NCI-H748 (cell line): ENCODE measurements around the gene ATXN8OS.
"Not testable (repeated sequence)": the region's sequence is repeated elsewhere in the genome, so short reads cannot be mapped to it uniquely, and the experiment has no call there.

Source experiments
- DNase-seq: peaks from one replicate; lab custom pipeline; 2025; ENCODE audit not compliant: unreplicated experiment; lab: John Stamatoyannopoulos, UW

Gene ATXN8OS

GRCh38 chr13:70107498-70108281, at the start of gene ATXN8OS:
TSS of gene ATXN8OS (plus strand) at chr13:70107826.
- no peak for DNase-seq

DNA sequence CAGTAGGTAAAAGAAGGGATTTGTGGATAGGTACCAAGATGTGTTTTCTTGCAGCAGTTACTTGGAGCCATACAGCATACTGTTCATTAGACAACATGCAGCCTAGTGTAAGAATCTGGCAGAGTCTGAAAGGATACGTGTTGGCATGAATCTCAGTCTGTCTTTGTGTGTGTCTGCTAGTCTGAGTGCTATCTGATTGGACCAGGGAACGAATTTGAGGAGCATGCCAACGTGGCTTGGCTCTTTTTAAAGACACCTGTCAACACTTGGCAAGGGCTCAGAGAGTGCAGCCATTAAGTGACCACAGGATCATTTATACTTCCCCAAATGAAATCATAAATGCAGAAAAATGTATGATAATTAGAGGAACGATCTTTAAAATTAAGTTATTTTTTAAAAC, 27.6 kb upstream of the ATXN8OS start:
- DNase-seq: no peak

DNA sequence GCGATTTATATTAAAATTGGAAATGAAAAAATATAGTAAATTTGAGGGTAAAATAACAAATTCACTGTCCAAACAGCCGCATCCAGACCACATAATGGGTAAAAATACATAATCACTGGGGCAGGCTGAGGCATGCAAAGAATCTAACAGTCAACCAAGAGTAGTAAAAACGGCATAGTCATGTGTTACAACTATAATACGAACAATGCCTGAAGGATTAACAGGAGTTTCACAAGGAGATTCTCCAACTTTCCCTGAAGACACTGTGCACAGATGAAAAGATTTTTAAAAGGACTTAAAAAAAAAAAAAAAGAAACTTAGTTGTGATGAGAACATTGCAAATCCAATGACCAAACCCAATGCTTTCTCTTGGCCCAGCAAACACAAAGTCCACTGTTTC, 20.4 kb upstream of the ATXN8OS start:
- no peak for DNase-seq

DNA sequence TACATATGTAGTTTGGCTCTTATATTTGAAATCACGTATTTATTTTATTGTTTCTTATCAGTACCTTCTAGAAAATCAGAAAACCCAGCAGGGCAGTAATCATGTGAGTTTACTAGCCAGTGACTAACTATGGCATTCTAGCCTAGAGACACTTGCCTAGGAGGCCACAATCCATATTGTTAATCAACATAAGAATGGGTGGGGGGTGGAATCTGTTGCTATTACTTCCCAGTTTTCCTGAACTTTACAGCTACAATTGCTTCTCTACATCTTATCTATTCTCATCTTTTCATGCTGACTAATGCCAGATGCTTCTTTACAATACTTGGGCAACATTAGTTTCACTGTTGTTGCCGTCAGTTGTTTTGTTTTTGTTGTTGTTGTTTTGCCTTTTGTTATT, 18.7 kb upstream of the ATXN8OS start:
- DNase-seq: no peak

DNA sequence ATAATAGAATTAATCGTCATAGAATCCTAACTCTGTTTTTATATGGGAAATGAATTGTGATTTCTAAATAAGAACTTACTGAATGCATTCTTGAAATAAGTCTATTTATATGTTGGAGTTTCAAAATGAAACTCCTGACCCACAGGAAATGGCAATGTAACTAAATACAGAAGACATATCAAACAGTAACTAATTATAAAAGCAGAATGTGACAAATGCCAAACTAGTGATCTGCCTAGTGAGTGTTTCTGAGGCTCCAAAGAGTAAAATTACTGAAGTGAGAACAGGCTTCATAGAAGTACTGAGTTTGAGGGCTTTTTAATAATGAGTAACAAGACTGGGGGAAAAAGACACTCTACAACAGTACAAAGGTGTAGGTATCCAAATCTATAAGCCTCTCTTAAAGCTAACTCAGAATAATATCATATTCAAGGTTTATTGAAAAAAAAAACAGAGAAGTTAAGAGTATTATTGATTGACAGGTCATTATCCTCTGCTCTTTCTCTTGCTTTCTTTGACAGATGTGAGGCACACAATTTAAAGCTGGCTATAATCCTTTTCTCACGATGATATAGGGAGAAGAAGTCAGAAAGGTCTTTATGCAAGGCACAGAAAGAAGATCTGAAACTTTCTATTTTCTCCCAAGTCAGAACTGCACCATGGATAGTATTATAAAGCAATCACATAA, 17.4 kb upstream of the ATXN8OS start:
- no peak for DNase-seq

DNA sequence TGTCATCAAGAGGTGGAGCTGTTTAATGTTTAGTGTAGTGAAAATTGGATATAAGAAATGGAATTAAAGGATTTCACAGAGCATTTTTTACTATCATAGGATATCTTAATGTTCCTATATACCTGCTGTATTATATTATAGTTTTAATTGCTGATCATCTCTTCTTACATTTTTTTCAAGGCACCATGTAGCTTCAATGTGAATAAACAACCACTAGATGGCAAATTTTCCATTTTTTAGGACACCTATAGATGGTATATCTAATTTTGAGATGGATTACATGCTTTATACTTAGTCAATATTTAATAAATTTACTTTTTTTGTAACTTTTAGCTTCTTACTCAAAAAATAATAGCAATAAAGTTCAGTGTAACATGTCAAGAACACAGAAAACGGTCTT, 9.0 kb upstream of the ATXN8OS start:
- DNase-seq: peak; percentile 36

GRCh38 chr13:70104481-70104880, 3.1 kb upstream of the ATXN8OS start:
- DNase-seq: no peak

- no peak for DNase-seq
These were observed 515 bp upstream of the ATXN8OS start for GRCh38 chr13:70107125-70107497.

DNA sequence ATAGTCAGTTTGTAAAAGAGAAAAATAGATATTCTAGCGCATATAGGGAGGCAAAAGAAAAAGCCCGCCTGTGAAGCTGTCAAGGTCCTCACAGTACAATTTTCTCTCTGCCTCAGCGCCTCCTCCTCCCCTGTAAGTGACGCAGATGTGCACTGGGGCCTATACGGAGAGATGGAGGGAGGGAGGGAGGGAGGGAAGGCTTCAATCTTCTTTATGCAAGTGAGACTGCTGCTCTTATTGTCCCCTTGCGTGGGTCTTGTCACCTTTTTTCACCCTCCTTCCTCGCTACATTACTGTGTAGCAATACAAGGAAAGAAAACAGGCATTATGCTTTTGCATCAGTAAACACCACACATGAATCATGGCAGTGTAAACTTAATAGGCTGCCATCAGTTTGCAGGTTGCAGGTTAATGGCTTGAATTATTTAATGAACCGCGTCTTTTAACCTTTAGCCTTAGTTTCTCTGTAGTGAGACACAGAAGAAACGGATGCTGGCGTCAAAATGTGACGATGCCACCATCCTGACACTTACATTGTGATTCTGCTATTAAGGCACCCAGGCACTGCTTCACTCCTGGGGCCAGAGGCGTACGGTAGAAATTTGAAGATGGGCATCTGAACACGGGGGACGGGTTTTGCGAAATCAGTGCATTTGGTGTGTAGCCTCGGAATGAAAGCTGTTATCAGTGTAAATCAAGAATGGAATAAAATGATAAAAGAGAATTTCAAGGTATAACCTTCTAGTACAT, 905 bp downstream of the ATXN8OS start, which contains the start of gene KLHL1:
Gene KLHL1, minus strand, starts transcription at position 97 of the 750 bp plus-strand sequence. CDS start 753 bp downstream, outside the sequence.
- no peak for DNase-seq

DNA sequence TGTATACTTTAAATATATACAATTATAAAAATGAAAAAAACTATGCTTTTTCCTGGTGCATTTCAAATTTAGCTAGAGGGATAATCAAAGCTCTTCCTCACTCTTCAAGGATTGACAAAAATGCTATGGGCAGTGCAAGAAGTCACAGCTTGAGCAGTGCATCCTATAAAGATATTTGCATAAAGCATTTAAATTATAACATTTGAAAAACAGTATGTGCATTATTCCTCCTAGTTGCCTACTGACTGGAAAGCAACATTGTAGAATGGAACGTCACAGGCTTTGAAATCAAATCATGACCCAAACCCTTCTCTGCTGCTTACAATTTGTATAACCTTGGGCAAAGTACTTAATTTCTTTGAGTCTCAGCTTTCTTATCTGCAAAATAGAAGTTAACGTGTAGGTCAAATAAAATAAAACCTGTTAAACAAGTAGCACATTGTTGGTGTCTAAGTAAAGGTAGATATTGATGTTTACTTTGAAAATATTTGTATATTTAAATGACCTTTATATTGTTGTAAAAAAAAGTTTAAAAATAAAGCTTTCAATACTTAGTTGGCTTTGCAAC, 9.8 kb downstream of the ATXN8OS start:
- no peak for DNase-seq

DNA sequence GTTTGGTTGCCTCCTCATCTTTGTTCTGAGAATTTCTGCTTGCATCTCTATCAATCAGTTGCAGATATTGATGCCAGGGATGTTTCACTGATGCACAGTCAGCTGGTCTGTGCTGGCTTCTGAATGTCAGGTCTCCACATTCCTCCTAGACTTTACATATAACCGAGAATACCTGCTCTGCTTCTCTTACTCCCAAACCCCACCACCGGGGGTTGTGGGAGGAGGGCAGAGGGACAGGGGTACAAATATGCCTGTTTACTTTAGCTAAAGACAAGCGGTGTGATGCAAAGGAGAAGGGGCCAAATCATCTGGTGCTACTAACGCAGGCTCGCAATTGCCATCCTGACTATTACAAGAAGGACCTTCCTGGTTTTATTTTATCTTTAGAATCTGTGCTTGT, 18.1 kb downstream of the ATXN8OS start:
- DNase-seq: no peak

GRCh38 chr13:70128098-70128497, 20.5 kb downstream of the ATXN8OS start:
- DNase-seq: peak; percentile 71

- not testable (repeated sequence) for DNase-seq
These were observed 35.0 kb downstream of the ATXN8OS start for GRCh38 chr13:70142658-70143057.

DNA sequence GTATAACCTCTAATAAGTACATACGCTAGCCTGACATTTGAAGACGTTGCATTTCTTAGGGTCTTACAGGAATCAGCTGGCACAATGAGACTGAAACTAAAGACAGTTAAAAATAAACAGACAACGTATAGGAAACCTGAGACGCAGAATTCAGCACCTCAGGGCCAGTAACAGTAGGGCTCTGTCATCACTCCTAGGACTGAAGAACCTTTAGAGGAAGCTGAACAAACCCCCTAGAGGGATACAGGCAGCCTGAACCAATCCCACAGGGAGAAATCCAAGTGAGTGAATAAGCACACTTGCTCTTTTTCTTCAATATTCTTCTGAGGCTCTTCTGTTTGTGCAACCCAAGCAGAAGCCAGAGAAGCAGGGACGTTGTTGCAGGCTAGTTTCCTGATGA, 54.5 kb downstream of the ATXN8OS start:
- no peak for DNase-seq

- peak; percentile 53 for DNase-seq
These were observed 63.1 kb downstream of the ATXN8OS start for GRCh38 chr13:70170689-70171088.

DNA sequence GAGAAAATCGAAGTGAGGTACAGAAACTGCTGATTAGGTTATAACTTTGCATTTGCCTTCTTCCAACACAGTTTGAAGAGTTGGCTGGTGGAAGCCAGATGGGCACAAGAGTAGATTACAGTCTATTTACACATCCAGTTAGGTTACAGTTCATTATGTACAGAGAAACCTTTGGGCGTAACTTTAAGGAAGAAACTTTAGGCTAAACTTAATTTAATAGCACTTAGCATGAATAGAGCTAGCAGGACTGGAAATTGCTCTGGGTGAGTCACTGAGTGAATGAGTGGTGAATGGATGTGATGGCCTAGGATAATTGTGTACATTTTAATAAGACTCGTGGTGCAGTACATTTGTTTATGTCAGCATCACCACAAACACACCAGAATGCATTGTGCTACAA, 63.5 kb downstream of the ATXN8OS start:
- peak; percentile 26 for DNase-seq

GRCh38 chr13:70172946-70173597, 65.4 kb downstream of the ATXN8OS start:
- DNase-seq: no peak

DNA sequence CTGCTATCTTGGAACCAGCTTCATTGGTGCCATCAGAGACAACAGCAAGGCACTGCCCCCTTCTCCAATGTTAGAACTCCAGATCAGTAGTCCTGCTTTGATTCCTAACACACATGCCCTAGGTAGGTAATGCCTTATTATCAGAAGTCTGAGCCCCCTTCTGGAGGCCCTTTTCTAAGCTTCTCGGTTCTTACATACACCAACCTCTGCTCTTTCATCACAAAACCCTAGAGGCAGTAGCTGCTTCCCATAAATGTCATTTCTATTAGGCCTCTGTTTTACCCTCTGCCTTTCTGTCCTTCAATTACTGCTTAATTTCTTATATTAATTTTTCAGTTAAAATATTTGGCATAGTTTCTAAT, 66.0 kb downstream of the ATXN8OS start:
- DNase-seq: no peak

GRCh38 chr13:70178346-70178745, 70.7 kb downstream of the ATXN8OS start:
- DNase-seq: no peak
